GM19238 (cell line): ENCODE measurements around the gene WDR5.
A peak's percentile ranks its signal among the peaks of the same experiment; 100 is the strongest.

Experiments used
- DNase-seq: peaks from one replicate; pipeline ENCODE4 v3.0.0; 2011; ENCODE audit warnings: low spot score; ENCODE audit not compliant: insufficient read length

WDR5 gene

DNA sequence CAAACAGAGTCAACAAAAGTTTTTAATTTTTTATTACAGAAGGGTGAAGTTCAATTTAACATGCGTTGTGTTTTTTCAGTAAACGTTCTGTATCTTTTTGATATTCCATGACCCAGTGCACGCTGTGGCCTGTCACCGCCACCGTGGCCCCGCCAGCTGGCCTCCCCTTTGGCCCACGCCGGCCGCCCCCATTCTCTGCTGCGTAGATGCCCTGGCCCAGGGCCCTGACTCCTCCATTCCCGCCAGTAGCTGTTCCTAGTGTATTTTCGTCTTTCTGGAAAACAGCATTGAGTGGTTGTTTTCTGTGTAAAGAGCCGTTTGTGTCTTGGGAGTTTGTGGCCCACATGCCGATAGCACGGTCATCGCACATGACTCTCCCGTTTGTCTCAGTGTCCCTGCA is 22.4 kb downstream of the WDR5 start:
- DNase-seq = no peak

DNA sequence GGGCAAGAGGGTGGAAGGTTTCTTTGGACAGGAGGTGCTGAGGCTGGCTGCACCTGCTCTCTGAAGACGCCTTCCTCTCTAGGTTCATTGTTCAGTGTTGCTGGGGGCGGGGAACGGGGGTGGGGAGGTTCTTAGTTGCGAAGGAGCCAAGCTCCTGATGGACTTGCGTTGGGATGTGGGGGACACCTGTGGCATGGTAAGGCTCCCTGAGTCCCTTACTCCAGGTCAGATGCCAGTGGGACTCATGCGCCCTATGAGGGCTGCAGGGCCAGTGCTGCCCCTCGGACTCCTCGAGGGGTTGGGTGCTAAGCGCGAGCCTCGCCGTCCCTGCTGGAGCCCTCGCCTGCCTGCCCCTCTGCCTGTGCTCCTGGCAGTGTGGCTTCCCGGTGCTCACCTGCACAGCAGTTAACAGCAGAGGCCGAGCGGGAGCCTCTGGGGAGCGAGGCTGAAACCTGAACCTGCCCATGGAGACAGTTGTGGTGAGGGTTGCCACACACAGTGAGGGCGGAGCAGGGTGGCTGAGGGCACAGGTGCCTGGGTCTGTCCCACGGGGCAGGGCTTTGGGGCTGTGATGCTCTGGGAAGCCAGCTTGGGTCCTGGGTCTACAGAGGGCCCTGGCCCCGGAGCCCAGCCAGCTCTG is 23.0 kb downstream of the WDR5 start:
- DNase-seq = no peak

DNA sequence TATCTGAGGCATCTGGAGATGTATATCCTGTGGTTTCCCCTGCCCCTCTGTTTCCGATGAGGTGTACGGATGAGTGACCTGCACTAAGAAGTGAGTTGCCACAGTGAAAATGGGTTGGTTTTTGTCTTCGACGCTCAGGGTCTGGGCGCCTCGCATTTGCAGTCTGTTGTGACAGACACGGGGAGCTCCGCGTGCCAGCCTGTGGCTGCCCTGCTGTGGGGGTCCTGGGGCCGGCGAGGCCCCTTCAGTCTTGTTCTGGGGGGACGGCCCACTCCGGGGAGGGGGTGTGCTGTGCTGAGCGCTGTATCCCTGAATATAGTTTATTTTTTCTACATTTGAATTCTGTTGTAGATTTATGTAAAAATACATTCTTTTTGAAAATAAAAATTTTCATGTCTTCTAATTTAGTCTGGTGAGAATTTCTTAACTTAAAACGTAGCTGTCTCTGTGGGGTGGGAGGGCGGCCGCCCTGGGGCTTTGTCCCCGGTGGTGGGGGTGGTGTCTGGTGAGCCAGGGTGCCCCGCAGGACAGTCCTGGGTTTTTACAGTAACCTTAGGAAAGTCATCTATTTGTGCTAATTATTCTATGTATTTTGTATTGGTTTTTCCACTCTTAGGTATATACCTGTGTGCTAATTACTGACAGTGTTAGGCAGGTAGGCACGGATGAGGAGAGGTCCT is 23.8 kb downstream of the WDR5 start:
- DNase-seq = no peak

DNA sequence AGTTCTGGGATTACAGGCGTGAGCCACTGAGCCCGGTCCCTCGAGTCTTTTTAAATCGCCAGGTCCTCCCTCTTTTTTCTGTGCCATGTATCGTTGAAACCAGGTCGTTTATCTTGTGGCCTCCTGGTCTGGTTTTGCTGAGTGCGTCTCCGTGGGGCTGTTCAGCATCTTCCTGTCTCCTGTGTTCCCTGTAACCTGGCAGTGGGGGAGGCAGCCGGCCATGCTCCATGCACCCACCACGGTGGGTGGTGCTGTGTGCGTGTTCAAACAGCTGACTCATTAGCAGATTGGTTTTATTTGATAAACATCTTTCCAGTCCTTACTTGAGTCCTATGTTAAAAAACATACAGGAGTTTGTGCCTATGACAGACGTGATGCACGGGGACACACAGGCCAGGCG is 25.8 kb downstream of the WDR5 start:
- no peak for DNase-seq

DNA sequence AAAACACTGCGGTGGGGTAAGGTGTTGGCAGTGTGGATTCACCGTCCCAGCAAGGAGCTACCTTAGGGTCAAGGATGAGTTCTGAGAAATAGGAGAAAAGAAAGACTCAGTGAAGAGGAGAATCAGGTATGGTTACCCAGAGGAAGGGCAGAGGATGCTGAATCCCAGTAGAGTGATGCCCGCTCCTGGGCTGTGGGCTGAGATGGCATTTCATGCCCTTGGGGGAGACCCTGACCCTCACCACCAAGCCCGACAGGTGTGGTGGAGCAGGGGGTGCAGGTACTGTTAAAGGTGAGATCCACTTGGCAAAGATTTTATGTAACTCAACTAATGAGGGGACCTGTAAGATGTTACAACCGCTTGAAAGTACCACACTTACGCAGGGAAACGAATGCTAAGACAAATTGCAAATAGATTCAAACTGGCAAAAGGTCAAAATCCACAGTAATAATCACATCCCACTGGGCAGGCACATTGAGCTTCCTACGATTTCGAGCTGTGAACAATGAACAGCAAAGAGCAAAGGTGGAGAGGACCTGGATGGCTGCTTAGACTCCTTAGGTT is 26.4 kb downstream of the WDR5 start:
- DNase-seq = no peak

DNA sequence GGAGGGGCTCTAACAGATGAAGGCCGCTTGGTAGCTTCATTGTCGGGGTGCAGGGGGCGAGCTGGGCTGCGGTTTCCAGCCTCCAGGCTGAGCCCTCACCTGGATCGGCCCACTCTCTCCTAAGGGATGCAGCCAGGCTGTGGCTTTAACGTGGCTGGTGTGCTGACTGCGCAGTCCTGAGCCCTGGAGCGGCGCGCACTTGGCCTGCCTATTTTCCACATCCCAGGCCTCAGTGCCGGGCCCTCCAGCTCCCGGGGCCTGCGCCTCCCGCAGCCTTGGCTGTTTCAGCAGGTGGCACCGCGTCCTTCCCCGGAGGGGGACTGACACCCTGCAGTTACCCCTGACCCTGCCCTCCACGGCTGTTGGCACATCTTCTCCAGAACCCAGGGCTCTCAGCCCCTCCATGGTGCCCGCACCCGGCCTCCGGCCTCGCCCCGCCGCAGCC is 27.1 kb downstream of the WDR5 start:
- no peak for DNase-seq

DNA sequence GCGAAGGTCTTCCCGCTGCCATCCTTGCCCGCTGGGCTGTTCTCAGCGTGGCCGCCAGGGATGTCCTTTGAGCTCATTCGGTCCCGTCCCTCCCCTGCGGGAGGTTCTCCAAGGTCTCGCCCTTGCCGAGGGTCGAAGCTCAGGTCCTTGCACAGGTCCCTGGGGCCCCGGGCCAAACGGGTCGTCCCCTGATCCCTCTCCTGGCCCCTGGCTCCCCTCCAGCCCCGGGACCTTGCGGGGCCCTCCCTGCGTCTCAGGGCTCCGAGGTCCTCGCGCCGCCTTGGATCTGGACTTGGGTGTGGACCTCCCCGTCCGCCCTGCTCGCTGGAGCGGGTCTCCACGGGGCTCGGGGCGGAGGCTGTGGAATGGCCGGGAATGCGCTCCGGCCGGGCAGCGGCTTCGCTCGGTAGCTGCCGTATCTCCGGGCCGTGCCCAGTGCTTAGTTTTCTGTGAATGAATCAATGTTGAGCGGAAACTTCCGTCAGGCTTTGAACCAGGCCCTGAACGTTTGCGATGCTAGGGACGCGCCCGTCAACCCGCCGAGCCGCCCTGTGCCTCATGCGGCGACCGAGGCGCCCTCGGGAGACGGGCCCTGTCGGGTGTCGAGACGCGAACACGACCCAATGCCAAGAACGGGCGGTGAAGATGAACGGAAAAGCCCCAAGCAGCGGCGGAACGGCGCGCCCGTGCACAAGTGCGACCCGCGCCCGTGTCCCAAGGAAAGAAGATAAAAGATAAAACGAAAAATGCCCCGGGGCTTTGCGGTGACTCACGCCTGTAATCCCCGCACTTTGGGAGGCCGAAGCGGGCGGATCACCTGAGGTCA is 27.7 kb downstream of the WDR5 start:
- peak; percentile 47 for DNase-seq

DNA sequence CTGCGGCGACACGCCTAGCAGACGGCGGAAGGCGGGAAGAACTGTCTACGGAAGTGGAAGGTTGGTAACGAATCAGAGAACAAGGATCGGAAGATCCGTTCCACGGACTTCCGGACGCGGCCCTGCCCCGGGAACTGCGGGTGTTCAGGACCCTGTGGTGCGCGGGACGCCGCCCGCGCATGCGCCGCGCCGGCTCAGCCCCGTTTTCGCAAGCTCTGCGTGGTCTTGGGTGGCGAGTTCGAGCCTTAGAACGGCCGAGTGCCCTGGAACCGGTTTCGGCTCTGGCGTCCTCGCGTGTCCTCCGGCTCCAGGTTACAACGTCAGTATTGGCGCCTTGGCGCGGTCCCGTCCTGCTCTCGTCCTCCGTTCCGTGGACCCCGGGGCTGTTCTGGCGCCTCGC is 29.0 kb downstream of the WDR5 start:
- DNase-seq = no peak

DNA sequence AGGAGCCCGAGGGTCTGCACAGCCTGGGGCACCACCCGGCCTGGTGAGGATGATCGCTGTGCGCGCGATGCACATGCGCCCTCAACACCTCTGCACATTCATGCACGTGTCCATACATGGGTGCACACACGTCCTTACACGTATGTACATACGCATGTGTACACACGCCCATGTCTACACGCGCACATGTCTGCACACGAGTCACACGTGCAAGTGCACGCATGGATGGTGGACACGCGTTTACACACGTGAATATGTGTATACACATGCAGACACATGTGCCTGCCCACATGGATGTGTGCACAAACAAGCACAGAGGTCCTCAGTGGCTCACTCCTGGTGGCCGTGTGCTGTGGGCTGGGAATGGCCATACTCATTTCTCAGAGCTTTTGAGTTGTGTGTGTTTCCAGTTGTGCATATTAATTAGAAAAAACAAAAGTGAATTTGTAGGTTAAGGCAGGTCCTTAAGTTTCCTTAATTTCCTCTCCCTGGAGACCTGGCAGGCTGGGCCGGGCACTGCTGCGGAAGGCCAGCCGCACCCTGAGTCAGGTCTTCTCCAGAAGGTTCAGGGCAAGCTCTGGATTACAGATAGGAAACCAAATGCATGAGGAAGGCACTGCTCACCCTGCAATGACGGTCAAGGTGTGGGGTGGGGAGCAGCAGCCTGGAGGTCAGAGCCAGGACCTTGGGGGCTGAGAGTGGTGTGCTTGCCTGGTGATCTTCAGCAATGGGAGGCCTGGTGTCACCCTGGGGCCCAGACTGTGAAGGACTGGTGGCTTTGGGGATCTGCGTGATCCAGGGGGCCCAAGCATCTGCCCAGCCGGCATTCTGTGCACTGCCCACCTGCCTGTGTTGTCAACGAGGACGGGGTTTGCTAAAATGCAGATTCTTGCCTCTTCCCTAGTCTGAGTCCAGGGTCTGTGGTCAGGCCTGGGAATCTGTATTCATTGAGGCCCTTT is 29.8 kb downstream of the WDR5 start:
- DNase-seq = no peak

DNA sequence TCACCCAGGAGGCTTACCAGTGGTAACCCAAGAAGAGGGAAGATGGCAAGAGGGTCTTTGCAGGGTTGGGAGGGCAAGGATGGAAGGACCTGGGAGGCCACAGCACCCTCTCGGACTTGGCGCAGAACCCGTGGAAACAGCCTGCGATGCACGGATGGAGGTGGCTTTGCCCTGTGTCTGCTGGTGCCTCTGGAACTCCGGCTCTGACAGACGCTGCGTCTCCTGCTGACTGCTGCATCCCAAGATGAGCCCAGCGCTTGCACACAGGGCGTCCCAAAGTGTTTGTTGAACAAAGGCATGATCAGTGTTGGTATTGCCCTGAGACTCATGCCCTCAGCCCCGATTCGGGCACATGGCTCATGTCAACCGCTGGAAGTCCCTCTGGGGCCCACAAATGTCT is 30.5 kb downstream of the WDR5 start:
- no peak for DNase-seq

DNA sequence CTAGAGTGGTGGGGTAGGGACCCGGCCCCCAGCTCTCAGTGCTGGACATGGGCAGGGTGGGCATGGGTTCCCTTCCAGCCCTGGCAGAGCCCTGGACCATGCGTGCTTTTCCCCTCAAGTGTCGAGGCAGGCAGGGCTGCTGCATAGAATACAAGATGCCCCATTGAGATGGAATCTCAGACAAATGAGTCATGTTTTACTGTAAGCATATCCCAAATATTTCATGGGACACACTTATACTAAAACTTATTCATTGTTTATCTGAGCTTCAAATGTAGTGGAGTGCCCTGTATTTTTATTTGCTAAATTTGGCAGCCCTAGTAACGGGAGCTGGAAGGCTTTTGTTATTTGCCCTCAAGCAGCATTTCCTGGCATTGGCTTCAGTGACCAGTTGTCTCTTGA is 31.6 kb downstream of the WDR5 start:
- no peak for DNase-seq

DNA sequence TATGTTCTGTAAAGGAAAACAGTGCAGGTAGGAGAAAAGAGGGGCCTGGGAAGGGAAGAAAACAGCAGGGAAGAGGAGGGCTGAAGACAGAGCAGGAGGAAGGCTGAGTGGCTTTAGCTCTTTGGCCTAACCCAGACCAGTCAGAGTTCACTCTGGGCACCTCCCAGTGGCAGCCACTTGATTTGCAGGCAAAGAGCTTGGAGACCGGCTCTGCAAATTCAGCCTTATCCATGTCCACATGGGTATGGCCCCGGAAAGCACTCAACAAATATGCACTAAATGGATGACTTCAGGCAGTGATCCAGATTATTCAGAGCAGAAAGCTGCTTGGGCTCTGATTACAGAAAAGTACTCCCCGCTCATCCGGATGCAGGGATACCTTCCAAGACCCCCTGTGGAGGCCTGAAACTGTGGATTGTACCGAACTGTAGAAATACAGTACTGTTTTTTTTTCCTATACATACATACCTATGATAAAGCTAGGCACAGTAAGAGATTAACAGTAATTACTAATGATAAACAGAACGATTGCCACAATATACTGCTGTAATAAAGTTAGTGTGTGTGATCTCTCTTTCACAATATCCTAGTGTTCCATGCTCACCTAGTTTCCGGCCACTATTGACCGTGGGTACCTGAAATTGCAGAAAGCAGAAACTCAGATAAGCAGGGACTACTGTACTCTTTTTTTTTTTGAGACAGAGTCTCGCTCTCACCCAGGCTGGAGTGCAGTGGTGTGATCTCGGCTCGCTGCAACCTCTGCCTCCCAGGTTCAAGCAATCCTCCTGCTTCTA is 33.1 kb downstream of the WDR5 start:
- DNase-seq = no peak

DNA sequence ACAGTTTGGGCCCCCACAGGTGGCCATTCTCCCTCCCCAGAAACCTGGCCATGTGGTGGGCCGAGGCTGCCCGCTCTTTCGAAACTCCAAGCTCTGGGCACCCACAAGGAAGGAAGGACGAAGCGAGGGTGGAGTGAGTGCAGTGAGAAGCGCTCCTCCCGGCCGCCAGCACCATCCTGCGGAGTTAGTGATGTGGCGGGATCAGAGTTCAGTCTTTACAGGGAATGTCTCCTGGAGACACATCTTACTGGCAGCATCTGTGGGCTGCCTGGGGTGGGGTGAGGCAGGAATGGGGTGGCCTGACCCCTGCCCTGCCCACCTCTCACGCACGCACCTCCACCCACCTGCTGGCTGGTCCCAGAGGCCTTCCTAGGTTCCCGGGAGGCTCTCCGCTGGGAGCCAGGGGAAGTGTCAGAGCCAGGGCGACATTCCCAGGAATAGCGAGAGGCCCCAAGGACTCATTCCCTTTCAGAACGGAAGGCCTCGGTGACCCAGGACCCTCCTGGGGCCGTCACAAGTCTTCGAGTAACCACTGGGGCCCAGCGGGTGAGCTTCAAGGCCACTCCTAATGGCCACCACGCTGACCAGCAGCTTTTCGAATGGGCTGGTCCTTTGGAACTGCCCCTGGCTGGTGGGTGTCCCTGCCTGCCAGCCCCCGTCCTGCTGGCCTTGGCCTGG is 34.0 kb downstream of the WDR5 start:
- DNase-seq = no peak

DNA sequence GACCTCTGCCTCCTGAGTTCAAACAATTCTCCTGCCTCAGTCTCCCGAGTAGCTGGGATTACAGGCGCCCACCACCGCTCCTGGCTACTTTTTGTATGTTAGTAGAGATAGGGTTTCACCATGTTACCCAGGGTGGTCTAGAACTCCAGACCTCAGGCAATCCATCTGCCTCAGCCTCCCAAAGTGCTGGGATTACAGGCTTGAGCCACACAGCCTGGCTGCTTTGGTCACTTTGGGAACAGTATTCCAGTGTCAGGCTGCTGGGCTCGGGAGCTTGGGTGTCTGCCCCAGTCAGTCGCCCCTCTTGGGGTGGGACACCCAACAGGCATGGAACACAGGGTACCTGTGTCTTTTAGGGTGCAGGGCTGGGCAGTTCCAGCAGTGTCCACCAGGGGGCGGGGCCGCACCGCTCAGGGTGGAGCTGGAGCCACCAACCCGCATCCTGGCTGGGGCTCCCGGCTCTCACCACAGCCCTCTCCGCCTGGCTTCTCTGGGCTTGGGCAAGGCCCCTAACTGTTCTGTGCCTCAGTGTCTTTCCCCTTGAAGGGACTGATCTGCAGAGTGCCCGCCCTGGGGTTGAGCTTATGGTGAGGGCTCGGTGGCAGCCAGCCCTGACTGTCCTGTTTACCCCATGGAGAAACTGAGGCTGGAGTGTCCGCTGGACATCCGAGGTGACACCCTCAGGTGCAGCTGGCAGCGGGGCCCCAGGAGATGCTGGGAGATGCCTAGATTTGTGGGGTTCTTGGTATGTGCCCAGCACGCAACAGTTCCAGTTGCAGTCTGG is 34.8 kb downstream of the WDR5 start:
- DNase-seq = no peak

DNA sequence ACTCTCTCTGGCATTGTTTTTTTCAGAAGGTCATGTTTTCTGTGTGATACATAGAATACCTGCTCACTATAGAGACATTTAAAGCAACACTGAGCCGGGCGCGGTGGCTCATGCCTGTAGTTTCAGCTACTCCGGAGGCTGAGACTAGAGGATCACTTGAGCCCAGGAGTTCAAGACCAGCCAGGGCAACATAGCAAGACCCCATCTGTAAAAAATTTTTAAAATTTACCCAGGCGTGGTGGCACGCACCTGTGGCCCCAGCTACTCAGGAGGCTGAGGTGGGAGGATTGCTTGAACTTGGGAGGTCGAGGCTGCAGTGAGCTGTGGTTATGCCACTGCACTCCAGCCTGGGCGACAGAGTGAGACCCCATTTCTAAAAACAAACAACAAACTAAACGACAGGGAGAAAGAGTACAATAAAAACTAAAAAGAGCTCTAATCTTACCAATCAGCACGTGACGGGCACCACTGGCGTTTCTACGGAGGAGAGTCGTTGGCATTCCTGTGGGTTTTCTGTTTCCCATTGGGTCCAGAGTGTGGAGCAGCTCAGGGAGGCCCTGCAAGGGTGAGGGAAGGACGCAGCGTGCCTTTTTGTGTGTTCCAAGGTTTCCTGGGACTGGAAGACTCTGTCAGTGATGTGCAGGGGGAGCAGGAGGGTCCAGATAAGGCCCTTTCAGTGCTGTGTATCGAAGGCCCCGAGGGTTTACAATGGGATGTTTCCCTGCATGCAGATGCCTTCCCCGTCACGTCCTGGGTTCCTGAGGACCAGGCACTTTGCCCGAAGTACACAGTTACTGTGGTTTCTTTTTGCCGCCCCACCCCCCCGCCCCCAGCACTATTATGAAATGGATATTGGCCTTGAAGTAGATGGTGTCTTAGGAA is 35.7 kb downstream of the WDR5 start:
- DNase-seq = no peak

DNA sequence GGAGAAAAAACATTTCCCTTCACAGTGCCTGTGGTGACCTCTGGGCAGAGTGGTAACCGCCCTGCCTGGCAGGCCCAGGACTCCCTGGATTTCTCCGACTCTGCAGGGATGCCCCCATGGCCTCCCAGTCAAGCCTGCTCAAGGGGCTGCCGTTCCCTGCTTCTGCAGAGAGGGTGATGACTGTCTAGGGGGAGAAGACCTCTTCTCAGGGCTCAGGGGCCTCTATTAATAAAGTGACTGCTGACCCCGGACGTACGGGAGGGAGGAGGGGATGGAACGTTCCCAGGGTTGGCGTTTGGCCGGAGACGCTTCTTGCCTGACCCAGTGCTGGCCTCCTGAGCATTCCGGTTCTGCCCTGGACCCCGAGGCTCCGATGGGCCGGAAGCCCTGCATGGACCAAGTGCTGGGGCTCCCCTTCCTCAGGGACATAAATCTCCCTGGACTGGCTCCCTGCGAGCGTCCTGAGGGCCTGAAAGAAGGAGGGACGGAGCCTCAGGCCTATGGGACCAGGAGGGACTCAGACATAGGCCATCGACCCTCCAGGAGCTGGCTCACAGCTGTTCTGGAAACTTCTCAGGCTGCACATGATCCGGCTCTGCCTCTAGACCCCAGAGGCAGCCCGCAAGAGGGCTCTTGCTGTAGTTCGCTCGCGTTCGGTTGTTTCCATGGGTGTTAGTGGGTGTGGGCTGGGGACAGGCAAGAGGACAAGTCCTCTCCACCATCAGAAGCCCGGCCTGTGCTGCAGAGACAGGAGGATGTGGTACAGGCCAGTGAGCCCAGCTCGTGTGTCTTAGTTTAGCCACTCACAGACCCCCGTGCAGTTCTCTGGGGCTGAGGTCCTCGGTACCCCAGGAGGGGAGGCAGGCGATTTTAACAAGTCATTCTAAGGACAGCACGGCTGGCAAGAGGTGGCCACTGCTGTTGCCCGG is 36.6 kb downstream of the WDR5 start:
- DNase-seq = no peak
